Suprapubic skin (tissue), 3 donors: ENCODE results near the gene BTRC.

Source experiments
- EP300 ChIP-seq: sonication (generic); formaldehyde crosslinking; IDR thresholded peaks from one replicate; pipeline ENCODE4 v1.6.1; 2017; ENCODE audit warnings: antibody characterized with exemption
- TF ChIP-seq, protein P1 (sequence below), 2 donors: fragments of 200-600 bp in 1 of 2; fragments of 450-650 bp in 1 of 2; sonication (generic) in 1 of 2; IDR thresholded peaks; one replicate each; pipeline ENCODE4 v1.5.1; 2016 to 2019; ENCODE audit warnings: antibody characterized with exemption in 2 of 2, mild to moderate bottlenecking in 1 of 2, moderate library complexity in 1 of 2

DNA sequence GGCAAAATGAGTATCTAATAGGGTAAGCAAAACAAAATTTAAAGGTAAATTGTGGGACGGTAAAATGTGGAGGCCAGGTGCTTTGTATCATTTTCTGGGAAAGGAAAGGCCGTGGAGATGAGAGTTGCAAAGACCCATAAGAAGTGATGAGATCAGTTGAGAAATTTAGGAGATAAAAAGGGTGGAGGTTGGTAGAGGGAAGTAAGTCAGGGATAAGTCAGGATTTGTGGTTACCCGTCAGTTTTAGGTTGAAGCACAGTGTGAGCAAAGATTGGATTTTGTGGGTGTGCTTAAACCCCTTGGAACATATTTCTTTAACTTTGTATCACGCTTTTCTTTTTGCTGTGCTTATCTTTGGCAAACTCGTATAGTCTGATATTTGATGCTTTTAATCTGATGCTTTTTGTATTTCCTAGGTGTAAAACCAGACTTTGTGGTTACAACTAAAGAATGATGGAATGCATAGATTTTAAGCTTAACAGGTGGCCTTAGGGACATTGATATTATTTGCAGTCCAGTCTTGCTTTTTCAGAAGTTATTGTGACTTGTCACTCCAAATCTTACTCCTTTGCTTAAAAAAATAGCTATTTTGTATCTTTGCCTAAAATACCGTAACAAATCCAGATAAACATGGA is 1.2 kb downstream of the BTRC start:
- TF ChIP-seq, protein P1, sequence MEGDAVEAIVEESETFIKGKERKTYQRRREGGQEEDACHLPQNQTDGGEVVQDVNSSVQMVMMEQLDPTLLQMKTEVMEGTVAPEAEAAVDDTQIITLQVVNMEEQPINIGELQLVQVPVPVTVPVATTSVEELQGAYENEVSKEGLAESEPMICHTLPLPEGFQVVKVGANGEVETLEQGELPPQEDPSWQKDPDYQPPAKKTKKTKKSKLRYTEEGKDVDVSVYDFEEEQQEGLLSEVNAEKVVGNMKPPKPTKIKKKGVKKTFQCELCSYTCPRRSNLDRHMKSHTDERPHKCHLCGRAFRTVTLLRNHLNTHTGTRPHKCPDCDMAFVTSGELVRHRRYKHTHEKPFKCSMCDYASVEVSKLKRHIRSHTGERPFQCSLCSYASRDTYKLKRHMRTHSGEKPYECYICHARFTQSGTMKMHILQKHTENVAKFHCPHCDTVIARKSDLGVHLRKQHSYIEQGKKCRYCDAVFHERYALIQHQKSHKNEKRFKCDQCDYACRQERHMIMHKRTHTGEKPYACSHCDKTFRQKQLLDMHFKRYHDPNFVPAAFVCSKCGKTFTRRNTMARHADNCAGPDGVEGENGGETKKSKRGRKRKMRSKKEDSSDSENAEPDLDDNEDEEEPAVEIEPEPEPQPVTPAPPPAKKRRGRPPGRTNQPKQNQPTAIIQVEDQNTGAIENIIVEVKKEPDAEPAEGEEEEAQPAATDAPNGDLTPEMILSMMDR (IDR thresholded peaks at IDR 0.05), result no peak
- TF ChIP-seq EP300, result no peak
